ENCODE results near the gene PRKD2.

Gene PRKD2

GRCh38 chr19:46660008-46660517 is 56.9 kb downstream of the PRKD2 start:
- DNase-seq, result no peak

DNA sequence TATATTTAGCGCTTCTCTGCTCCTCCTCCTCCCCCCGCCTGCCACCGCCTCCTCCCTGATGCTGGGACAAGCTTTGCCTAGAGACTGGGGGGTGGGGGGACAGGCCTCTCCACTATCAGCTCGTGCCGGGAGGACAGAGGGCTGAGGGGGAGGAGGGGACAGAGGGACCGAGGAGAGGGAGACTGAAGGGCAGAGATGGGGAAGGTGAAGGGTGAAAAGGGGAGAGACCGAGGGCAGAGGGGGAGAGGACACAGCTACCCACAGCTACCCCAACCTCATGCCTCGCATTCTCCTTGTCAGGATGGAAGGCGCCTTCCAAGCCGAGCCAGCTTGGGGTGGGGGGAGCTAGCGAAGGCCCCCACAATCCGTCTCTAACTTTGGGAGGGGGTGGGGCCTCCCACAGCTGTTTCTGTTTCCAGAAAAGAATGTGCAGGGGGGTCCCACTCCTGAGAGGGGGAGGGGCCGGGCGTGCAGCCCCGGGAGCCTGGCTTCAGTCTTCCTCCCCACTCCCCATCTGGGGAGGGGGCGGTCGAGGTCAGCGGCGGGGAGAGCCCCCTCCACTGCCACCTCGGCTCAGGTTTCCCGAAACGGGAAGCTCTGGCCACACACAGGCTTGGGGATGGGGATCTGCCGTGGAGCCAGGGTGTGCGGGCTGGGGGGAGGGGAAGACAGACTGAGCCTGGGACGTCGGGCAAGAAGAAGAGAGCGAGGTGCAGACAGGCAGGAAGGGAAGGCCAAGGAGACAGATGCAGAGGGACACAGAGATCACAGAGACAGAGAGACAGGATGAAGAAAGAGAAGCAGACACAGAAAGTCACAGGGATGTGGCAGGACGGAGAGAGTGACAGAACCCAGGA is 57.5 kb downstream of the PRKD2 start:
- DNase-seq, result no peak

DNA sequence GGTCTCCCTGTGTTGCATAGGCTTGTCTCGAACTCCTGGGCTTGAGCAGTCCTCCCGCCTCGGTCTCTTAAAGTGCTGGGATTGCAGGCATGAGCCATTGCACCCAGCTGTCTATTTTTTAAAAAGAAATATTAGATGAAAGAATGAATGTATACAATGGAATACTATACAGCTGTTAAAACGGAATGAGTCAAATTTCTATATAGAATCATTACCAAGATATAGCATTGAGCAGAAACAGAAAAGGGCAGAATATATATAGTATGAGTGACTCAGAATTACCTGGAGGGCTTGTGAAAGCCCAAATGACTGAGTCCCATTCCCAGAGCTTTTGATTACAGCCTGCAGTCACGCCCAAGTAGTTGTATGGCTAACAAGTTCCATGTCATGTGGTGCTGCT is 60.4 kb downstream of the PRKD2 start:
- DNase-seq, result no peak

- DNase-seq, result no peak
Measured at GRCh38 chr19:46654621-46655152, 62.2 kb downstream of the PRKD2 start.

DNA sequence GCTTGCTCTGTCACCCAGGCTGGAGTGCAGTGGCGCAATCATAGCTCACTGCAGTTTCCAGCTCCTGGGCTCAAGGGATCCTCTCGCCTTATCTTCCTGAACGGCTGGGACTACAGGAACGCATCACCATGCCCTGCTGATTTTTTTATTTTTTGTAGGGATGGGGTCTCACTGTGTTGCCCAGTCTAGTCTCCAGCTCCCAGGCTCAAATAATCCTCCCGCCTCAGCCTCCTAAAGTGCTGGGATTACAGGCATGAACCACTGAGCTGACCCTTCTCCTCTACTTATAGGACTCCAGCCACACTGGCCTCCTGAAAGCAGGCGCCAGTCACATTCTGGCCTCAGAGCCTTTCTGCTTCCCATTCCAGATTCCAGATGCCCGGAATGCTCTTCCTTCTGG is 66.5 kb downstream of the PRKD2 start:
- DNase-seq, result no peak

GRCh38 chr19:46648961-46649960 is 67.7 kb downstream of the PRKD2 start:
- no peak for DNase-seq

DNA sequence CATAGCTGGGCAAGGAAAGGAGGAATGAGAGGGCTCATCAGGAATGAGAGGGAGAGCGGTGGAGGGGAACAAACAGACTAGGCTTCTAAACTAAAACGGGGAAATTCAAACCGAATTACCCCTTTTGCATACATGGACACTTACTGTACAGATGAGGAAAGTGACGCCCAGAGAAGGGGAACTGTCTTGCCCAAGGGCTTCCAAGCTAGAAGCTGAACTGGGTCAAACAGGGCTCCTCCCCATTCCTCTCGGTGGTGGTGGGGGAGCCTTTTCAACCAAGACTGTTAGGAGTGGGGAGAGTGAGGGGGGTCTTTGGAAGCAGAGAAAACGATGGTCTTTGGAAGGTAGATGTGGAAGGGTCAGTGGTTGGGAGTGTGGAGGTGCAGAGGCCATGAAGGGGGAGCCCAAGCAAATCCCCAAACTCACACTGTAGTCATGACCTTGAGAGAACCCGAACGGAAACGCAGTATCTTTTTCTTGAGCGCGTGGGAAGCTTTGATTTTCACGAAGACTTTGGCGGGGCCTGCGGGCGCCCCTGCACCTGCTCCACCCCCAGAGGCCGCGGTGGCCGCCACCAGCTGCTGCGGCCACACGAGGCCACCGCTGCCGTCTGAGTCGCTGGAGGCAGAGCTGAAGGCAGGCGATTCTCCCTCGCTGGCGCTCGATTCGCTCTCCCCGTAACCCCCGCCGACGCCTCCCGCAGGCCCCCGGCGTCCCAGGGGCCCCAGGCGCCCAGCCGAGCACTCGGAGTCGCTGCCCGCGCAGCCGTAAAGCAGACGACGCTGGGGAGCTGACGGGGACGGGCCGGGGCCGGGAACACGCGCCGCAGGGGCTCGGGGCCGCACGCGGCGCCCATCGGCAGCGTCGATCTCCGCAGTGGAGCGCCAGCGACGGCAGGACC is 68.6 kb downstream of the PRKD2 start:
- no peak for DNase-seq

- DNase-seq, result no peak
Measured at GRCh38 chr19:46646402-46646801, 70.5 kb downstream of the PRKD2 start.

- DNase-seq, result no peak
Measured at GRCh38 chr19:46644720-46645119, 72.2 kb downstream of the PRKD2 start.

GRCh38 chr19:46640656-46641055 is 76.3 kb downstream of the PRKD2 start:
- no peak for DNase-seq

GRCh38 chr19:46639358-46640182 is 77.3 kb downstream of the PRKD2 start:
- no peak for DNase-seq

DNA sequence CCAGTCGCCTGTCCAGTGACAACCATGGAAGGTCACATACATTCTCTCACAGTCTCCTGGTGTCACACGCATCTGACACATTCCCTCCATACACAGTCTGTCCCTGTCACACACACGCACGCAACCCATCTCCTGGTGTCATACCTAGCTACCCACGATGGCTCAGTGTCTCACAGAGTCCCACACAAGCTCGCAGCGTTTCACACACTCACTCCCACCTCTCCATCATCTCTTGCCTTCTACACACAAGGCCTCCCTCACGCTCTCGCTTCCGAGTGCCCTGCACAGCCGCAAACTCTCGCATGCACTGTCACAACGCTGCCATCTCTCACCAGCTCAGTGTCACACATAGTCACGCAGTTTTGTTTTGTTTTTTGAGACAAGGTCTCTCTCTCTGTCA is 79.7 kb downstream of the PRKD2 start:
- no peak for DNase-seq

- DNase-seq, result peak; percentile 21
Measured at GRCh38 chr19:46635920-46636761, 80.8 kb downstream of the PRKD2 start, which contains the start of gene GNG8. TSS of gene GNG8 (minus strand) at chr19:46636202. CDS start at chr19:46634682, 1,520 bp downstream.

DNA sequence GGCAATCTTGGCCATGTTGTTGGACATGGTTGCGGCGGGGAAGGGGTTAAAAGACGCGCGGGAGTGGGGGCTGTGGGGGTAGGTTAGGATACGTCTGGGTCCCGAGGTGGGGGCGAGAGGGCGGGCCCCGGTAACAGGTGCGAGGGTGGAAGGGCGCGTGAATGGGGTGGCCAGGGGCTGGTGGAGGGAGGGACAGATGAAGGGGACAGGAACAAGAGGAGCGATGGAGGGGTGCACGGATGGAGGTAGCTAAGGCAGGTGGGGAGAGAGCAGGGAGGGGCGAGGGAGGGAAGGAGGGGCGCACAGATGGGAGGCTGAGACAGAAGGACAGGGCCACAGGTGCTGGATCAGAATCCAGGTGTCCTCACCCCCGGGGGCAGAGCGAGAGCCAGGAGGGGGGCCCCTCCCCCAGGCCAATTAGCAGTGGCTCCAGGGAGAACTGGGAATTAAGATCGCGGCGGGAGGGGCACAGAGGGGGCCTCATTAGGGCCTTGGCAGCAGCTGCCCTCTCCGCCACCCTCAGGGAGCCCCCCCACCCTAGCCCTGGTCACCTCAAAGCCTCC is 82.2 kb downstream of the PRKD2 start:
- no peak for DNase-seq

GRCh38 chr19:46634045-46634655 is 82.8 kb downstream of the PRKD2 start:
- peak; percentile 89 for DNase-seq

DNA sequence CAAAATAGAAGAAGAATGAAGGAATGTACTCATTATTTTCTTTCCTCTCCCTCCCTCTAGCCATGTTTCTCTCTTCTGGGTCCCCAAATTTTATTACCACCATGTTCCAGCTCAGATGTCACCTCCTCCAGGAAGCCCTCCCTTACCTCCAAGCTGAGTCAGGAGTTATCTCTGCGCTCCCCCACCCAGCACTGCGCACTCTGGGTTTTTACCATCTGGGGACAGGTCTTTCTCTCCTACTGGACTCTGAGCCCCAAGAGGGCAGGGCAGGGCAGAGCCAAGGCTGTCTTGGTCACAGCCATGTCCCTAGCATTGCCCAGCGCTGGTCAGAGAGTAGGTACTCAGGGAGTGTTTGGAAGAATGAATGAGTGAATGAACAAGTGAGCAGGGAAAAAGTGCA is 83.8 kb downstream of the PRKD2 start:
- DNase-seq, result no peak

DNA sequence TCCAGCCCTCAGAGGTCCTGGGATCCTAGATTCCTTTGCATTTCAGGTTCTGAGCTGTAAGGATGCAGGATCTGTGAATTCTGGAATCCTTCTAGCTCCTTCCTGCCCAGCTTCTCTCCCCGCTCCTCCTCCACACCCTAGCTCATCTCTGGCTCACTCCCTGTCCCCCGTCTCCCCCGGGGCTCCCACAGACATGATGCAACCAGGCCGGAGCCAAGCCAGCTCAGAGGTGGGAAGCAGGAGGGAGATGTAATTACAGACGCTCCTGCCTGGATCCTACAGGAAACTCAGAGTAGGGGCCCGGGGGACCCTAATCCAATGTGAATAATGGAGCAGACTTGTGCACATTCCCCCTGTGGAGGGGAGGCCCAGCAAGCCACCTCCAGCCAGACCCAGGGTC is 85.4 kb downstream of the PRKD2 start:
- no peak for DNase-seq

GRCh38 chr19:46630586-46631205 is 86.2 kb downstream of the PRKD2 start:
- DNase-seq, result no peak

DNA sequence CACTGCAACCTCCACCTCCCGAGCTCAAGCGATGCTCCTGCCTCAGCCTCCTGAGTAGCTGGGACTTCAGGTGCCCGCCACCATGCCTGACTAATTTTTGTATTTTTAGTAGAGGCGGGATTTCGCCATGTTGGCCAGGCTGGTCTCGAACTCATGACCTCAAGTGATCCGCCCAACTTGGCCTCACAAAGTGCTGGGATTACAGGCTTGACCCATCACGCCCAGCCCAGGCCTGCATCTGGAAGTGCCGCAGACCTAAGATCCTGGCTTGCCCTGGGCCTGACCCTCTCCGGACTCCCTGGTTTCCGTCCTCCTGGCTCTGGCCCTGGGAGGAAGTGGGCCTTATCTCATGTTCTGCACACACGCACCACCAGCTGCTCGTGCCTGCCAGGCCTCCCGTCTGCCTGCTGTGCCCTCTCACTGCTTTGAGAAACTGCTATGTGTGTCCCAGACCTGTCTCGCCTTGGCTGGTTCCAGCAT is 87.3 kb downstream of the PRKD2 start:
- DNase-seq, result no peak

All from stimulated activated naive CD4-positive, alpha-beta T cell treated with Interleukin-2 at 50 U/mL for 16 hours (primary cell).